Epidermal melanocyte (primary cell): ENCODE data around the gene FLT1.

ENCODE experiments used
- DNase-seq: peaks from one replicate; pipeline ENCODE4 v3.0.0; 2011; ENCODE audit warnings: low spot score; ENCODE audit not compliant: insufficient read length

FLT1 gene

DNA sequence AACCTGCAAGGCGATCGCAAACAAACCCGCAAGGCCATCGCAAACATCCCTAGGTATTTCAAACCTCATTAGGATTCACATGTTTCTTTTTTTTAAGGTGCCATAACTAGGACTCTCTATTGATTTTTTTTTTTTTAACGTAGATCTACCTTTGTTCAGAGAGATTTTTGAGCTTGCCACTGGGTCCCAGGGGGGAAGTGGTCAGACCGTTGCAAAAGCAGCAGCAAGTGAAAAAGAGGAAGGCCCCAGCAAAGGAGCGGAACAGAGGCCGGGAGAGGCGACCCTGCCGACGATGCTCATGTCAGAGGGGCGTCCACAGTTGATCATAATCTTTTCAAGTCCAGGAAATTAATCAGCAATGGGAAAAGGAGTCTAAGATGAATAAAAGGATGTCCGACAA, 32.7 kb upstream of the FLT1 start:
- no peak for DNase-seq

DNA sequence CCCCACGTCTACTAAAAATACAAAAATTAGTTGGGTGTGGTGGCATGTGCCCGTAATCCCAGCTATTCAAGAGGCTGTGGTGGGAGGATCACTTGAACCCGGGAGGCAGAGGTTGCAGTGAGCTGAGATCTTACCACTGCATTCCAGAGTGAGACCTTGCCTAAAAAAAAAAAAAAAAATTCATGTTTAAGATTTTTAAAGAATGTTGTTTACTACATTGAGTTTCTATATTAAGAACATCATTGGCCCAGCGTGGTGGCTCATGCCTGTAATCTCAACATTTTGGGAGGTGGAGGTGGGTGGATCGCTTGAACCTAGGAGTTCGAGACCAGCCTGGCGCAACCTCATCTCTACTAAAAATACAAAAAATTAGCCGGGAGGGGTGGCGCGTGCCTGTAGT, 31.9 kb upstream of the FLT1 start:
- DNase-seq: no peak

DNA sequence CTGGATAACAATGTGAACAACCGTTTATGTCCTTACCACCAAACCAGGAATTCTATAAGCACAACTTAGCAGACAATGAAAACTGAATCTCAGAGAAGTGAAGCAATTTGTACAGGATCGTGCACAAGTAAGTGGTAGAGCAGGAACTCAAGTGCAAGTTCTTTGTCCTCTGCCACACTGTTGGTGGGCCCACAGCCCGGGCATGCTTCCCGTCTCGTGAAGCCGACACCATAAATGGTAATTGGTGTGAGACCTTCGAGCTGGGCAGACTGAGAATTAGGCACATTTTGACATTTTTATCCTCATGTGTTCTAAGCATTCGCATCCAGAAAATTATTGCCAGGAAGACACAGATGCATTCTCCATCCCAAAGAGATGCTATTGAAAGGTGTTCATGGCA, 27.9 kb upstream of the FLT1 start:
- no peak for DNase-seq

DNA sequence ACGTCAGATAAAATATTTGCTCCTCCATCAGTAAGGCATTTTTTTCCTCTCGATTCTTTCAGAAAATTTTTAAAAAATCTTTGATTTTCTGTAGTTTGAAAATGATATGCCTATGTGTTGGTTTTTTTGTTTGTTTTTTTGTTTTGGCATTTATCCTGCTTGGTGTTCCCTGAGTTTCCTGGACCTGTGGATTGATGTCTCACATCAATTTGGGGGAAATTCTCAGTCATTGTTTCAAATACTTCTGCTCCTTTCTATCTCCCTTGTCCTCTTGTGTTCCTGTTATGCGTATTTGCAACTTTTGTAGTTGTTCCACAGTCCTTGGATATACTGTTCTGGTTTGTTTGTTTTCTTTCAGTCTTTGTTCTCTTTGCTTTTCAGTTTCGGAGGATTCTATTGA, 18.8 kb upstream of the FLT1 start:
- DNase-seq: no peak

DNA sequence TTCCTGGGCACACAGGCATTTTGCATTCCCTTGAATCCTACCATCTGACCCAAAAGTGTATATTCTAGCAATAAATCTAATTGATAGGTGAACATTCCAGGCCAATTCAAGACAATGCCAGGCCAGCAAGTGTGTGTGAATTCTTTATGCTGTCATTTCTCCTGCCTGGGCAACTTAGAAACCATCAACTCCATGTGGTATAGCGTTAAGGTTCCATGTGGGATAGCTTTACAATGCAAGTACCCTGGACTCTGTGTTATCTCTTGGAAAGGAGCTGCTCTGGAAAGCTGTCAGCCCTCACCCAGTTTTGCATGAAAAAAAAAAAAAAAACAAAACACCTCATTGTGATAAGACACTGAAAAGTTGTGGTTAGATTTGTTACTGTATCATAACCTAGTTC, 15.6 kb upstream of the FLT1 start:
- DNase-seq: no peak

DNA sequence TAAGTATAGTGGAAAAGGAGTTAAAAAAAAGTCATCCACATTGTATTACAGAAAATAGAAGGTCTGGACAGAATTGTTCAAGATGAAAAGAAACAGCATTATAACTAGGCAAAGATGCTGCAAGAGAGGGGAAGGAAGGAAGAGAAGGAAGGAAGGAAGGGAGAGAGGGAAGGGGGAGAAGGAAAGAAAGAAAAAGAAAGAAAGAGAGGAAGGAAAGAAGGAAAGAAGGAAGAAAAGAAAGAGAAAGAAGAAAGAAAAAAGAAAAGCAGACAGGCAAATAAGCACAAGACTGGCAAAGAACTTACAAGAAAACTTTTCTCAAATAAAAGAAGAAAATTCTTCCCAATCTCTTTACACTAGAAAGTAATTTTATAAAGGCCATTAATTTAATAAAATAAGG, 15.1 kb upstream of the FLT1 start:
- no peak for DNase-seq

DNA sequence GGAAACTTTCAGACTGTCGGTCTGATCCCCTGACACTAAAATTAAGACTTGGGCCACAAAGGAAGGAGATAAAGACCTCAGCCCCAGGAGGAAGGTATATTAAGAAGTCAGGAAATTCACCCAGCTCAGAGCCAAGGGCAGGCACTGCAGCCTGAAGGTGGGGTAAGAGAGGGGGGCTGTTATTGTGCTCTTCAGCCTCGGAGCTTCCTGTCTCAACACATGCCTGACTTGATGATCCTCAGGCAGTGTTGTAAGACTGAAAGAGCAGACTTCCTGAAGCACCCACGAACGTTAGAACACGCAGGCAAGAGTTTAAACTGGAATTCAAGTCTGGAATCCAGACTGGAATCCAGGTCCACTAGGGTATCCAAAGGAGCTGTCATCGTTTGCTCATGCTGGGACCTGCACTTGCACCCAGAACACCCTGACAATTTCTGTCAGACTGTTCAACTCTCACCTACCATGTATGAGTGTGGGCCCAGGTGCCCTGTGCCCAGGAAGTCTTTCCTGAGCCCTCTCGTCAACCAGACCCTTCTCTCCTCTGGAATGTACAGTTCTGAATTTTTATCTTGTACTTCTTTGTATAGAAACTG, 10.7 kb upstream of the FLT1 start:
- DNase-seq: no peak

DNA sequence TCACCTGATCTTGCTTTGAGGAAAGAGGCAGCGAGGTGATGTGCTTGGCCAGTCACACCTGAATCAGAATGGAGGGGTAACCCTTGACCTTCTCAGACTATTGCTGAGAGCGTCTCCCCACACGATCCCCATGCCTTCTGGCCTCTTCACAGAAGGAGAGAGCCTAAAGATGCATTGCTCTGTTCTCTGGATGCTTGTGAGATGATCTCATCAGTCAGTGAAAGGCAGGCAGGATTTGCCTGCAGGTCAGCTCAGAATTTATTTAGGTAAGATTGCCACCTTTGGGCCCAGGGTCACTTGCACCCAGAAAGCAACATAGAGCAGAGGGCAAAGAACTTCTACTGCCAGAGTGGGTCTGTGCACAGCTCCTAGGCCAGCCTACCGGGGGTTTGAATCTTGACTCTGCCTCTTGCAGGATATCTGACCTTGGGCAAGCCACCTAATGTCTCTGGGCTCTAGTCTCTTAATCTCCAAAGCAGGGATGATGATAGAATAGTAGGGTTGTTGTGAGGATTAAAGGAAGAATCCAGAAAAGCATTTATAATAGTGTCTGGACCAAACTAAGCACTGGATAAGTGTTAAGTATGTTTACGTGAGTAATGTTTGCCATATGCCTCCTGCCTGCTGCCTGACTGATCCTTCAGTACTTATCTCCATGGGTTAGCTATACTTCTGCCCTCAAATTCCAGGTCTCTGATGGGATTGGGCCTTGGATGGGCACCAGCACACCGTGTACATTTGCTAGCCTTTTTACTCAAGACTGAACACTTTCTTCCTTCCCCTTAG, 8.4 kb upstream of the FLT1 start:
- DNase-seq: no peak

DNA sequence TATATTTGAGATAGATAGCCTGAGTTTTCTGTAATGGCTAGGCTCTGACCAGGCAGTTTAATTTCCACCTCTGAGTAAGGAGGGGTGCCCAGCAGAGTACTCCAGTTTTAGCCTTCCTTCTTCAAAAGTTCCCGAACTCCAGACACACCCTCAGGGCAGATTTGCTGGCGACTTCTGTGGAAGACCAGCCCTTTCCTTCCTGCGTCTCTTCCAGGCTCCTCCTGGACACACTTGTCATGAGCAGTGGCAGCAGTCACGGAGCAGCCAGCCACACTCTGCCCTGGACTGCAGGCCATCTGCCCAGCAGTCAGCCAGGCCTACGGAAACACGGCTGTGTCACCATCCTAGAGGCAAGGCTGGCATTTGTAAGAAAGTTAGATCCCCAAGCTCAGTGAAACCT, 6.6 kb upstream of the FLT1 start:
- no peak for DNase-seq

DNA sequence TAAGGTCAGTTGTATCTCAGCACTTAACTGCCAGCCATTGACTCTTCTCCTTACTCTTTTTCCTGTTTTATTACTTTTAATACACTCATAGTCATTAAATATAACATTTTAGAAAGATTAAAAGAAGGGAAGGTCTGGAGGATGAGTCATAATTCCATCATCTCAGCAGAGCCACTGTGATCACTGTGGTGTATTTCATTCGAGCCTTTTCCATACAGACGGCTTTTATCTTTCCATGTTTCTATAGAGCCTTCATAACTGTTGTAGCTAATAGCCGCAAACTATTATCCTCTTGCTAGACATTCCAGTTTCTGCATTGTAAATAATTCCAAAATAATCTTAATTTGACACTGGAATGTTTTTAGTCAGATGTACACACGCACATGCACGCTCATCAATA, 4.7 kb upstream of the FLT1 start:
- no peak for DNase-seq

DNA sequence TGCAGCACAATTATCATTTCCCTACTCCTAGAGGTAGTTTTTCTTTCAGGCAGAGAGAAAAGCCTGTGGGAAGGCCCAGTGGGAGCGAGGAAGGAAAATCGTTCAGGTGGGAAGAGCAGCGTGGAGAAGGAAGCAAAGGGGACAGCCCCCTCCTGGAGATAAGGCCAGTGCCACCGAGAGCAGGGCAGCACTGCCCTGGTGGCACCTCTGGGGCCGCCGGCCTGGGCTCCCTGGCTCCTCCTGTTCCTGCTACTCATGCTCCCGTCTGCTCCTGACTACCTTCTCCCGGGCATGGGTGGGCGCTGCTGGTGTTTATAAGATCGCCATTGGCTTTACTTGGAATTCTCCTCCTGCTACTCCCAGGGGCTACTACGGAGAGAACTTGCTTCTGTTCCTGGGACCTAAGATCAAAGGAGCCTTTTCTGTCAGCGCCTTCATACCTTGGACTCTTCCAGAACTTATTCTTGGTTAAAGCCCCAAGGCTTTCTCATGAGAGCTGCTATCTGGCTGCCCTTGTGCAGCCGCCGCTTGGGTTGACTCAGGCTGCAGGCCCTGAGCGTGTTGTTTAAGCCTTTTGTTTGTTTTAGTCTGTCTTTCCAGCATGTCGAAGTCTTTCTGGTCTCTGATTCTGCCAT, 3.7 kb upstream of the FLT1 start:
- DNase-seq: no peak

DNA sequence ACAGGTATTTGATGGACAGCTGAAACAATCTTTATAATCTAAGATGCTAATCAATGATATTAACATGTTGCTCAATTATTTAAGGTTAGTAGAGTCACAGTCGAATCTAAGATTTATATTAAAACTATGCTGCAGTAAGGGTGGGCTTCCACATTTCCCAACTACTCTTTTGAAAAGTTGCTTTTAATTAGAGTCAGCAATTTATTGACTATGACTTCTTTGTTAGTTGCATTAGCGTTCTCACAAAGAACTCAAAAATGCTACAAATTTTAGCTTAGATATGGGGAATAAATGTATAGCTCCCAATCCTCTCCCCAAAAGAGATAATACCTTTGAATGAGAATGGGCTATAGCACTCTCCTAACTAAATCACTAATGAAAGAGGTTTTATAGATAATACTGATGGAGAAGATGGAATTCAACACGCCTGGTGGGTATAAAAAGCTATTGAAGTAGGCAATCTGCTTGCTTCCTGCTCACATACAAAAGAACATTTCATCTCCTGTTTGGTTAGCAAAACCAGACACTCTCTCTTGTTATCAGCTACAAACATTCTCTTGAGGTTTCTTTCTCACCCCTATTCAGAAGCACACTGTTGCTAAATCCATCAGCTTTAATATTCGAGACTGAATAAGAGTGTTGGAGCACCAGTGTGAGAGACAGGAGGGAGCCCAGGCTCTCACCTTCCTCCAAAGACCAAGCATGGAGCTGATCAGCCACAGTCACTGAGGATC, 2.4 kb upstream of the FLT1 start:
- no peak for DNase-seq

DNA sequence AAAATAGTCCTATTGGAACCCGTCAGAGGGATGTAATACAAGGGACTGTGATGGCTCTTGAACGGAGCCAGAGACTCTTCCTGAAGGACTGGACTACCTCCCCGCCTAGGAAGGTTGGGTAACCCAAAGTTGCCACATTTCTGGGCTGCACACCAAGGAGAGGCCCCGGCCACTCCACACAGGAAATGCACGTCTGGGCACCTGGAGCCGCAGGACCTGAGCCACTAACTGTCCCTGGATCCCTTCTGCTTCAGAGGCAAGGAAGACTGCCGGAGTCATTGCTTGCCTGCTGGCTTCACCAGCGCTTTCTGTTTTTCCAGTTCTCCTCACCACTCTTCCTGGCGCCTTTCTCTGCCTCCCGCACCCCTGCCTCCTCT, 1.2 kb upstream of the FLT1 start:
- no peak for DNase-seq

DNA sequence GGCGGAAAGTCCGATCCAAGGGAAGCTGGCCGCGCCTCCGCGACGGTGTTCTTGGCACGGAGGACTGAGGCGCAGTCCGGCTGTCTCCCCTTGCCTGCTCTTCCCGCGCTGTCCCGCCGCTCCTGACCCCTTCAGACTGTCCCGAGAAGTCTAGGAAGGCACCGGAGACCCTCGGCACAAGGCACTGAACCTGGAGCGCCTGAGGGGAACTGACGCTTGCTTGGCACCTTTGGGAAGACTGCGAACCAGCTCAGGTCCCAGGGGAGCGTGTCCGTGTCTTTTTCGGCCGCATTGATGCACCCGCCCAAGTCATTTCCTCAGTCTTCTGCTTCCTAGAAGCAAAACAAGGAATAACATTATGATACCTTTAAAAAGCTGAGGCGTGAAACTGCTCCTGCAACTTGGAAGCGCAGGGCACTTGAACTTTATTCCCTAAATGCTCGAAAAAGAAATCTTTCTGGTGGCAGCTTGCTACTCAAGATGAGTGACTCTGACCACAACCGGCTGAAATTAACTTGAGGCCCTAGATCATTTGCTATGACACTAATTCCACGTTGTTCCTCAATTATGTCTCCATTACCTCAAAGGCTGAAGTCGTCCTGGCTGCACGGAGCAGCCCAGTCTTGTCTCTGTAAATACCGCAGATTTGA, 735 bp upstream of the FLT1 start:
- DNase-seq: no peak

DNA sequence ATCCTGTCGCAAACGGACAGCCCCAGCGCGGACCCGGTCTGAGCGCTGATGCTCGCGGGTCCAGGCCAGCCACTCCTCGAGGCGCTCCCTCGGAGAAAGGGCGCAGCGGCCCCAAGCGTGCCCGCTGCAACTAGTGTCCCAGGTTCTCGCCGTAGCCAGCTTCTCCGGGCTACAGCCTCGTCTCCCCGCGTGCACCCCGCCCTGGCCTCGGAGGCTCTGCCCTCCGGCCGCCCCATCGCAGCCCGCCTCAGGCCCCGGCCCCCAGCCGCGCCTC, 487 bp downstream of the FLT1 start:
- DNase-seq: no peak

DNA sequence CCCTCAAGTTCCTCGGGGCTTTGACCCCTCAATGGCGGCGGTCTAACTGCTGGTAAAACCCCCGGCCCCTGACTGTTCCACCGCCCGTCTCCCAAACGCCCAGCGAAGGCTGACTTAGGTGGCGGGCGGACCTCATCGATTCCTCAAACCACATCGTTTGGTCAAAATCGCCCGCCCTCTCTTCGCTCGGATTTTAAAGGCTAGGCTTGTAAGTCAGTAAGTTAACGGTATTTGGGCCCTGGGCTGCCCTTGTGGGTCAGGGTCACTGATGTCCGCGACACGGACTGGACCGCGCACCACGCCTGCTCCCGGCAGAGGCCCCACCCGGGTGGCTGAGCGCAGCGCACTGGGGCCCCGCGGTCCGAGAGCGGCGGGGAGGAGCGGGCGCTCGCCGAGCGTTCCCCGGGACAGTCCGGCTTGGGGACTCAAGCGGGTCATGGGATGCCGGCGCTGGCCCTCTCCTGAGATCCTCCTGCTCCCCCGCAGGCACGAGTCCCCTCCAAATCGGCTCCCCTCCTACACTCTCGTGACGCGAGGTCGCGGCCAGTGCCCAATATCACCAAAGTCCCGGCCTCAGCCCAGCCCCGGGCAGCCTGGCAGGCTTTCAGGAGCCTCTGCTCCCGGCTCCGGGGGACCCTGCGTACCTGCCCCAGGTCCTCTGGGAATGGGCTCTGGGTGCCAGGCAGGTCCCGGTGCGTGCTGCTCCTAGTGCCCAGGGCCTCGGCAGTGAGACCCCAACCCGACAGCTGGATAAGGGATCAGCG, 1.0 kb downstream of the FLT1 start:
- no peak for DNase-seq

DNA sequence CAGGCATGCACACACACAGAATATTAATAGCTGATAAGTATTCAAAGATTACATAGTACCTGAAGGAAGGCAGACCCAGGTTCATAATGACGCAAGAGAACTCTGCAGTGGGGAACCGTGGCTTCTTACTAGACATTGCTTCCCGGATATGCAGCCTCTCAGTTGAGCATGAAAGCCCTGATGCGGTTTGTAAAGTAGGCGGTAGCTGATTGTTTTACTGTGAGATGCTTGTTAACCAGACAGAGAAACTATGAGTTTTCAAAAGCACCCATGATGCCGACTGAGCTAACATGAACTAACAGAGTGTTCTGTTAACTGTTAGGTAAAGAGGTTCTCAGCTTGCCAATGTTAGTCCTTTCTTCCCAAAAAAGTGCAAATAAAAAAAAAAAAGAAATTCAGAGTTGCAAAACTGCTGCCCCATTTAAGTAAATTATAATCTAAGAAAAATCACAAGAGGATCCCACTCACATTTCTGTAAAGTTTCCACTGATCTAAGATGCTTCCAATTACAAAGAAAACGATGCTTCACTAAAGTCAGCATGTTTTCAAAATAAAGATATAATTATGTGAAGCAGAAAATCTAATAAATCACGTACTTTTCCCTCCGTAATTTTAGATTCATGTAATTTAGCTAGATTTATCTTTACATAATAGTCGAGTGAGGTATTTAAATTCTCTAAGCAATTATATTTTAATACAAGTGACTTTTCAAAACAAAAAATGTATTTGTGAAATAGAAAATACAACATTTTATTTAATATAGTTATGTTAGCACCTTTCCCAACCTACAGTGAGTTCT, 2.2 kb downstream of the FLT1 start:
- DNase-seq: no peak

DNA sequence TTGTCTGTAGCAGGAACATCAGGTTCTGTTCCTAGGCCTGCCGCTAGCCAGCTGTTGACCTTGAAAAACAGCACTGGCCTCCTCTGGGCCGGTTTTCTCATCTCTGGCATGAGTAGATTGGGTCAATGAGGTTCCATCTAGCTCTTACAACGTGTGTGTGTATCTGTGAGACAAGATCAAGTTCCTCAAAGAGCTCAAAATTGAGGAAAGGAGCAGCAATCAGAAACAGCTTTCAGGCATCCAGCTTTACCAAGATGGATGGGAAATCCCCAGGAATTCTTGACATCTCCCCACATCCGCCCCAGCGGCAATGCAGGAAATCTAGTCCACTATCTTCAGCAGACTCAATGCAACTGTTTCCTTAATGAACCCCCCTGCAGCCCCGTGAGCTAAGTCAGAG, 4.9 kb downstream of the FLT1 start:
- no peak for DNase-seq

DNA sequence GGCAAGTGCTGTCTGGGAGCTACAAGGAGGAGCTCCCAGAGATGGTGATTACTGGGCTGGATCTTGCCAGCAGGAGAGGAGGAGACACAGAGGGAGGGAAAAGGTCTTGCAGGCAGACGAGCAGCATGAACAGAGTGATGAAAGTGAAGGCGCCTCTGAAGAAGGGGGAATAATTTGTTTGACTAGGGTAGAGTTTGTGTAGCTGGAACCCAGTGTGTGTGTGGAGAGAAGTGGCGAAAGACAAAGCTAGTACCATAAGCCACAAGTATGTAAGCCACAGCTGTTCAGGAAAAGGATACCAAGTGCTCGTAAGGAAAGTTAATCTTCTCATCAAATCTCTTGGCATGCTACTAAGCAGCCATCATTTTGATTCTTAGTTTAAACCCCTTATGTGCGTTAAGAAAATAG, 5.4 kb downstream of the FLT1 start:
- DNase-seq: peak; percentile 48

DNA sequence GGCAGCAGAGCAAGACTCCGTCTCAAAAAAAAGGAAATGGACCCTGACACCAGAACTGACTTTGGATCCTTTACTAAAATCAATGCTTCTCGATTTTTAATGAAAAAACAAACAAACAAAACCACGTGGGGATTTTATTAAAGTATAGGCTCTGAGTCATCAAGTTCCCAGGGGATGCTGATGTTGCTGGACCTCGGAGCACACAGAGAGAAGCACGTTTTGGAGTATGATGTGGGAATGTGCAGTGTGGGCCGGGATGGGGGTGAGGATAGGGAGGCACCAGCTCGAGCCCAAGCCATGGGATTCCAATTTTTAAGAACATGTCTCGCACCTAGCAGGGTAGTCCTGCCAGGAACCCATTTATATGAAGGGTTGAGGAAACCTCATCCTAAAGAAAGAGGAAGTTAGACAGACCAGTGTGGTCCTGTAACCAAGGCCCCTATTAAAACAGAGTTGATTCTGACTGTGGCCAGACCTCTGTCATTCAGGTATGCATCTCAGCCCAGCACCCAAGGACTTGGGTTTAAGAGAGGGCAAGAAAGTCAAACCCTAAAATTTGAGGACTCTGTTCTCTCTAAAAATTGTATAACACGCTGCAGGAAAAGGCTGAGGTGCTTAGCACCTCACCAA, 6.4 kb downstream of the FLT1 start:
- DNase-seq: no peak
